Globus pallidus (tissue), 1 donor: Measurements from ENCODE around the gene FHOD1.

Experiments
- DNase-seq: peaks from one replicate; pipeline ENCODE4 v3.0.0-alpha.2; 2015; ENCODE audit warnings: low spot score

Gene FHOD1

DNA sequence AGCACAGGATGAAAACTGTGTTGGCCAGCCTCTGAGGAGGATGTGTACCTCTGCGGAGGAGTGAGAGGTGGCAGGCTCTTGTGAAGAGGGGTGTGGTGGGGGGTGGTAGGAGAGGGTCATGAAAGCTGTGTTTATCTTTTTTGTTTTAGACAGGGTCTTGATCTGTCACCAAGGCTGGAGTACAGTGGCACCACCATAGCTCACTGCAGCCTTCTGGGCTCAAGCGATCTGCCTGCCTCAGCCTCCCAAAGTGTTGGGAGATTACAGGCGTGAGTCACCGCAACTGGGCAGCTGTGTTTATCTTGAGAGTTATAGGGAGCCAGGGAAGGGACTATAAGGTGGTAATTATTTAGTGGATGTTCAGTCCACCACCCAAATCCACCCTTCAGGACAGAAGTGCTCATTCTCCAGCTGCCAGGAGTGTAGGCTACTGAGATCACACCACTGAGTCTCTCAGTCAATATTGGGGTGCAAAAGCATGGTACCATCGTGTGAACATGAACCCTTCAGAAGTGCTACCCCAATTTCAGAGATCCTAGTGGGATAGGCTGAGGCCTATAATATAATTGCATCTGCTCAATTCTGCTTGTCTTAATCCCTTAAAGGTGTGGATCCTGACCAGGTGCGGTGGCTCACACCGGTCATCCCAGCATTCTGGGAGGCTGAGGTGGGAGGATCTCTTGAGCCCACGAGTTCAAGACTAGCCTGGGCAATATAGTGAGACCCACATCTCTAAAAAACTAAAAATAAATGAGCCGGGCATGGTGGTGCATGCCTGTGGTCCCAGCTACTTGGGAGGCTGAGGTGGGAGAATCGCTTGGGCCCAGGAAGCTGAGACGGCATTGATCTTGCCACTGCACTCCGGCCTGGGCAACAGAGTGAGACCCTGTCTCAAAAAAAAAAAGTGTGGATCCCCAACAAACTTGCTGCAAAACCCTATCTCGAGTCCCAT, 56.6 kb downstream of the FHOD1 start:
- DNase-seq = no peak

DNA sequence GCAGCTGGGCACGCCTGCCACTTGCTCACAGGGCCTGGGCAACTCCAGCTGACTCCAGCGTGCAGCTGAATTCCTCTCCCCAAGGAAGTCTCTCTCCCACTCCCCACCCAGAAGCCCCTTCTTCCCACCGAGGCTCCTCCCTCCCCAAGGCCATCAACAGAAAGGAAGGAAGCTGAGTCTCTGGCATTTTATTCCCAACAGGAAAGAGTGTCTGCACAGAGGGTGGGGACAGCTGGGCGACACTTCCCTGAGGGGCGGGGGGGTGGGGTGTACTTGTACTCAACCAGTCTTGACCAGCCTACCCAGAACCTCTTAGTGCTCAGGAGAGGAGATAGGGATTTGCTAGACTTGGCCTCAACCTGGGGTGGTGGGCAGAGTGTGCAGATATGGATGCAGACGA, 57.2 kb downstream of the FHOD1 start, which contains the start of gene EXOC3L1:
EXOC3L1 (minus strand) TSS at position 96 of the 400 bp plus-strand sequence. CDS start 460 bp downstream, outside the sequence.
- DNase-seq = no peak

DNA sequence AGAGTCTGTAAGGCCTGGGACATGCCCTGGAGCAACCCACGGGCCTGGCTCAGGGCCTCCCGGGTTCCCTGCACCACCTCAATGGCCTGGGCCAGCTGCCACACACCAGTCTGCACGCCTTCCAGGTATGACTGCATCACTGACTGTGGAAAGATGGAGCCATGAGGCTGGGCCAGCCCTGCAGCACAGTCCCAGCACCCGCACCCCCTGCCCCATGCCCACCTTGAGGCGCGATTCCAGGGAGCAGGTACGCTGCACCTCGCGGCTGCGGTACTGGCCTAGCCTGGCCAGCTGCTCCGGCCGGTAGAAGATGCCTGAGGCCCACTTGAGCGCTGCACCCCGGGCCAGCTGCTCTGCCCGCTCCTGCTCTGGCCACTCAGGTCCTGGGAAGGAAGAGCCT, 58.5 kb downstream of the FHOD1 start:
- no peak for DNase-seq

DNA sequence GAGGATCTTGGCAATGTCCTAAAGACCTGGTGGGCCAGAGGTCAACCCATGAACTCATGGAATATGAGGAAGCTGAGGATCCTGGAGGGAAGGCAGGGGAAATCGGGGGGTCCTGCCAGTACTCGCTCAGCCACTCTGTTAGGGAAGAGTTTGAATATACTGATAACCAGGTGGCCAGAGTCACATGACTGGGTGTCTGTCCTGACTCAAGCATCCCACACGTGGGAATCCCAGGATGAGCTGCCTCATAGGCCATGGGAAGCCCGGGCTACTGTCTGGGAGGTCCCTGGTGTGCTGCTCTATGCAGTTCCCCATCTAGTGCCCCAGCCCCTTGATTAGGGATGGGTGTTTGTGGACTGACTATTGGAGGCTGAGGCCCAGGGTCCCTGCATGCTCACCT, 59.0 kb downstream of the FHOD1 start:
- no peak for DNase-seq

DNA sequence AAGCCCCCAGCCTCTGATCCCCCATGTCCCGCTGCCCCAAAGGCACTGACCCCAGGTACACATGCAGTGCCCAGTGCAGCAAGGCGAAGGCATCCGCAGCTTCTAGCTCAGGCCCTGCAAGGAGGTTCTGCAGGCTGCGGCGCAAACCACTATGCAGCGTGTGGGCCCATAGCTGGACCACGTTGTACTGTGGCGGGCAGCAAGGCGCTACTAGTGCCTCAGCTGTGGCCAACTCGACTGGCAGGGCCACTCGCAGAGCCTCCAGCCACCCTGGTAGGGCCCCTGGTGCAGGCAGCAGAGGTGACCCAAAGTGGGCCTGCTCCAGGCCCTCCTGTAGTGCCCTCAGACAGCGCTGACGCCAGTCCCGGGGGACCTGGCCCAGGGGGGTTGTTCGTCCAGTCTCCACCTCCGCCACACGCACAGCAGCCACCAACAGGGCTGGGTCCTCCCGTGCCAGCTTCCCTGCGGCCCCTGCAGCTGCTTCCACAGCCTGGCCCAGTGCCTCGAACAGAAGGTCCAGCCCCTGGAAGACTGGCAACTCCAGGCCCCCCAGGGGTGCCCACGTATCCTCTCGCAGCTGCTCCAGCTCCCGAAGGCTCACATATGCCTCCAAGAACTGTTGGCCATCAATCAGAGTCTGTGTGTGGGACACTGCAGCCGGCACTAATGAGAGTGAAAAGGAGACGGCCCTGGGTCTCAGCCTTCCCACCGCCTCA, 59.9 kb downstream of the FHOD1 start:
- DNase-seq = no peak

DNA sequence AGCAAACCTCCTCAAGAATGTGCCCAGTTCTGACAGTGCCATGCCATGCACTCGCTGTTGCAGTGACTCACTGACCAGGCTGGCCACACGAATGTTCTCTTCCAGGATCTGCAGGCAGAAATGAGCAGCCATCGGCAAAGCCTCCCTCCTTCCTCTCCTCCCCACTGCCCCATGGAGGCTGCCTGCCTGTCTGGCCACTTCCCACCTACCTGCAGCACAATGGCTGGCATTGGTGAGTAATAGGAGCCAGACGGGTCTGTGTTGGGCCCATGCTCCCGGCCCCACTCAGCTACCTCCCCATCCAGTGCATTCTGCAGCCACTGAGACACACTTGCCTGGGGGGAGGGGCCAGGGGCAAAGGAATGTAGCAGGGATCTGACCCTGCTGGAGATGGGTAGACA, 60.7 kb downstream of the FHOD1 start:
- no peak for DNase-seq

DNA sequence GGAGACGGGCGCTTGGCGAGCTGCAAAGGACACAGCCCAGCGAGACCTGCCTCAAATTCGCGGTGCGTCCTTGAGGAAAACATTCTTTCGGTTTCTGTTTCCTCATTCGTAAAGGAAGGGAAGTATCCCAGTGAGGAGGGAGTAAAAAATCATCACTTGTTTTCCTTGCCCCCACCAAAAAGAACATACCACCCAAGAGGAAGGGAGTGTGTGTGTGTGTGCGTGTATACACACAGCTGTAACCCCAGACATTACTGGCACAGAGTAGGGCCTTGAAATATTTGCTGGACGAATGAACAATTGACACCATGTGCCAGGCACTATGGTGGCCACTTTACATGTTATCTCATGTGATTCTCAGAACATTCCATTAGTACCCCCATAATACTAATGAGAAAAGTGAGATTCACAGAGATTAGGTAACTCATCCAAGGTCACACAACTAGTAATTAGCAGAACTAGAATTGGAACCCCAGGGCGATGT, 61.6 kb downstream of the FHOD1 start:
- no peak for DNase-seq

DNA sequence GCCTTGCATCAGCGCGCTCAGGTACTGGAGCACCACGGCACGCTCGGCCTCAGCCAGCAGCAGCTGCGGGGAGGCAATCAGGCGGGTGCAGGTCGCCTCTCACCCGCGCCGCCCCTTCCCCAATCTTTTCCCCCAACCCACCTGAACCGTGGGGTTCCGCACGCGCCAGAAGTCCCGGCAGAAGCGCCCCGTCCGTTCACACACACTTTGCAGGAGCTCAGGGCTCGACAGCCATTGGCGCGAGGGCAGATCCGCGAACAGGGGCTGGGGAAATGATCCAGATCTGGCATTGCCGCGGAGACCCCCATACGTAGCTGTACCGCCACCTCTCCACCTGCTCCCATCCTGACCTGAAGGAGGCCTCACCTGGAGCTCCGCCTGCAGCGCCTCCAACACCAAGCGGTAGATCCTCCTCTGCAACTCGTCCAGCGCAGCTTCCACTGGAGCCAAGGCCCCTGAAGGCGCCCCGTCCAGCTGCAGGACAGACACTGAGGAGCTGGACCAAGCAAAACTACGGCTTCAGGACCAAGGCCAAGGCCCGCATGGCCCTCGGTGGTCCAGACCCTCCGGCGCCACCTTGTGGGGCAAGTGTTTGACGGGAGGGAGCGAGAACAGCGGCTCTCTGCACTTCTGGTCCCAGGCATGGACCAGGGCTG, 62.2 kb downstream of the FHOD1 start:
- DNase-seq = peak; percentile 80

DNA sequence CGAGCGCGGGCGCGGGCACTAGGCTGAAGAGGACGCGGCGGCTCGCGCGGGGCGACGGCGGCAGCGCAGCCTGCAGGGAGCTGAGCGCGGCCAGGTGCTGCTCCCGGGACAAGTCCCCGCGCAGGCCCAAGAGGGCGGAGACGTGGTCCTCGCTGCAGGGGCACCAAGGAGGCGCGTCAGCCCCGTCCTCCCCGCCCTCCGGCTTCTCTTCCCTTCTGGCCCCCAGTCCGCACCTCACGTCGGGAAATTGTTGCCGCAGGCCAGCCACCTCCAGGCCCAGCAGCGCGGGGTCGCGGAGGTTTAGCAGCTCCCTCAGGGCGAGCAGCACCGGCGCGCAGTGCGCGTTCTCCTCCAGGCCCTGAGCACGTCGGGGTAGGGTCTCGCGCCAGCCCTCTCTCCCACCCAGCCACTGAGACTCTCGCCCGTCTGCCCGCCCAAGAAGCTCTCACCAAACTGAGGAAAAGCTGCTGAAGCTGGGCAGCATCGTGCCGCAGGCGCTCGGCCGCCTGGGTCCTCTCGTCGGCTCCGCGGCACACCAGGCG, 62.8 kb downstream of the FHOD1 start:
- no peak for DNase-seq

DNA sequence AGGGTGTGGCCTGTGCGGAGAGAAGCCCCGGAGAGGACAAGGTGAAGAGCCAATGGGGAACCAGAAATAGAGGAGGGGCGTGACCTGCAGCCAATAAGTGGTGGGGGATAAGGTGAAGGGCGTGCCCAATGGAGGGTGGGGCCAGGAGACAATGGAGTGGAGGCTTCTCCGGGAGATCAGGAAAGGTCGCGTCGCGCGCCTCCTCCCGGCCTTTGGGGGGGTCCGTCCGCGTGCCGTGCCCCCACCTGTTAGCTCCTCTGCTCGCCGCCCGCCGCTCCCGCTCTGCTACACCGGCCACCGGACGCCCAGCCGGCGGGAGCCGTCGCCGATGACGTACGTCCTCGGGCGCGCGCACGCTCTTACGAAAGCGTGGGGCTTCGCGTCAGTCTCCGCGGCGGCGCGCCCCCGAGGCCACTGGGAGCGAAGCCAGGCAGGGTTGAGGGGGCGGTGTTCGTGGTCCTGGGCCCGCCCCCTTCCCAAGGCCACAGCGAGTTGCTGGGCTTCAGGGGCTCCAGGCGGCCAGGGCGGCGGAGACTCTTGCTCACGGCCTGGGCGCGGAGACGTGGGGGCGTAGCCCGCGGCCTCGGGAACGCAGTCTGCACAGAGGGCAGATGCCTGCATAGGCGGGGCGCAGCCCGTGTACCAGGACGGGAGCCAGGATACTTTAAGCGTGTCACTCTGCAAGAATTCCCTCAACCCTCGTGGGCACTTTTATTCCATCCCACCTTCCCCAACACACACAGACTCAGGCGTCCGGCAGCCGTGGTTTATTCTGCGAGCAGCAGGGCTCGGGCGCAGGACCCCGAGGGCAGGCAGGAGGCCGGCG, 63.4 kb downstream of the FHOD1 start, which contains the start of gene MATCAP1:
MATCAP1 (minus strand) TSS at position 337 of the 826 bp plus-strand sequence. CDS start 3,353 bp downstream, outside the sequence.
- DNase-seq = peak; percentile 97

DNA sequence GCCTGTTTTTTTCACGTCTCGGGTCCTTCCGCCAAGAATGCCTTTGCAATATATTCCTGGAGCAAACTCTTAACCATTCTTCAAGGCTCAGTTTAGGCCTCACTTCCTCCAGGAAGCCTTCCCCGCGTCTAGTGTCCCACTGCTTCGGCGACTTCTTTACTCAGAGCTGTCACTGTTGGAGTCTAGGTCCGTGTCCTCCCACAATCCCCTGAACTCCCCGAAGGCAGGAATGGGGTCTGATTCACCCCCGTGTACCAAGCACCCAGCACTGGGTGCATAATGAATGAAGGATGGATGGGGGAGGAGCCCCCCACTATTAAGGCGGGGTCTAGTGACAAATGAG, 64.0 kb downstream of the FHOD1 start:
- DNase-seq = no peak

DNA sequence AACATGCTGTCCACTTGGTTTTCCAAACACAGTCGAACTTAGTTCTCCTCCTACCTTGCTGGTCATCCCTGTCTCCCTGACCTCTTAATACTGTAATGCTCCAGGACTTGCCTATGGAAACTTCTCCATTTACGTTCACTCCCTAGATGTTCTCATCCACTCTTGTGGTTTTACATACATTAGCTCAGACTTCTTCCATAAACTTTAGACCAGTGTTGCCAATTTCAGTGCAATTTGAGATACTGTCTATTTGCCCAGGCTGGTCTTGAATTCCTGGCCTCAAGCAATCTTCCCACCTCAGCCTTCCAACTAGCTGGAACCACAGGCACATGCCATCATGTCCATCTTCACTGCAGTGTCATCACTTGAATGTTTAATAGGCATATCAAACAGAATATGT, 65.0 kb downstream of the FHOD1 start:
- no peak for DNase-seq

DNA sequence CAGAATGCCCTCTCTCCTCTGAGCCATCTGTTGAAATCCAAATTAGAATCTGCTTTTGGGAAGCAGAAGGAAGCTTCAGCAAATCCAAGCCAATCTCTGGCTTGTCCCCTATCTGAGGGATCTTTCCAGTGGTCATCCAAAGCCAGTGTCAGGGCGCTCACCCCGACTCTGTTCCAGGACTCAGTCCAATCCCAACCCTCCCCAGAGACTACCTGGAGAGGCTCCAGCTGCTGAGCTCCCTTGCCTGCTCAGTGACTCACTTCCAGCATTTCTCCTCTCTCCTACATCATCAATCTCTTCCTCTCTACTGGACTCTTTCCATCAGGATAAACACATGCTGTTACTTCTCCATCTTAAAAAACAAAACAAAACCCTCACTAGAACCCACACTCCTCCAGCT, 65.9 kb downstream of the FHOD1 start:
- no peak for DNase-seq

DNA sequence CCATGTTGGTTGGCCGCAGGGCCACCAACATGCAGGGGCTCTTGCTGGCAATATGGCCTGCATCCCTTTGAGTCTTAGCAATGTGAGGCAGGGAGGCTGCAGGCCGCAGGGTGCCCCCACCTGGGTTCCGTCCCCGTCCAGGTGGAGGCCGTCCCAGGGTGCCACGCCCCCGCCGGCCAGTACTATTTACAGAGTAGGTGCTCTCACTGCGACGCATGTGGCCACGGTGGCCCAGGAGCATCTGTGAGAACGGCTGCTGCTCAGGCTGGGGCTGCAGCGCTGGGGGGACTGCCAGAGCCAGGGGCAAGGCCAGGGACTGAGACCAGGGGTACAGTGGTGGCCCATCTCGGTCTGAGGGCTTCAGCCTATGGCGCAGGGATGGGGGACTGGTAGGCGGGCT, 67.1 kb downstream of the FHOD1 start:
- no peak for DNase-seq

DNA sequence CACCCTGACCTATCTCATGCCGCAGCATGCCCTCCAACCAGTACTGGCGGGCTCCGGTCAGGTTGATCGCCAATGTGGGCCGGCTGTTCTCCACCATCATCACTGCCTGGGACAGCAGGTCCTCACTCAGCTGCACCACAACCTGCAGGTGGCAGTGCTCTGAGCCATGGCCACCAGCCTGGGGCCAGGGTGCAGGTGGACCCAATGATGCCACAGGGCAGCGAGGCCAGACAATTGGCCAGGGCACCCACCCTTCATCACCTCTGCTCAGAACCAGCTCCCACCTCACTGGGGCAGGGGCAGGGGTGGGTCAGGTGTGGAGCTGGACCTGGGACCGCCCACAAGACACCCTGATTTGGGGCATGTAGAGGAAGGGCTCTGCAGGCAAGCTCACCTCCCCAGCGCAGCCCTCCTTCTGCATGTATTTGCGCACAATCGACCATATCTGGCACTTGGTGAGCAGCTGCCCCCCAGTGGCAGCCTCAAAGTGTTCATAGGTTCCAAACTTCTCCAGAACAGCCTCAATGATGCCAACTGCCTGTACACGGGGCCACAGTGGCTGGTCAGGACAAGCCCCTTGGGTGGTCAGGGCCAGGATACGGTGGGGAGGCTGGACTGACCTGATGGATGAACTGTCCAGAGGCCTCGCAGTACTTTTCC, 67.7 kb downstream of the FHOD1 start:
- no peak for DNase-seq
